NCI-H460 (cell line): ENCODE results near the gene KCNIP1. TPM values are rescaled to one million over a fixed set of nuclear protein-coding genes. Genes with fewer than 3 reads are reported as not detected.
"Not testable (repeated sequence)": the region's sequence is repeated elsewhere in the genome, so short reads cannot be mapped to it uniquely, and the experiment has no call there.

Experiments
- DNase-seq: peaks from one replicate; pipeline ENCODE4 v3.0.0-alpha.2; 2016; ENCODE audit warnings: low read depth; ENCODE audit errors: extremely low read depth
- total RNA-seq: library from RNA; depleted of rRNA; stranded (reverse); fragments of >200 nt; shearing (Covaris generic); gene quantifications from 2 replicates; pipeline ENCODE4 v1.2.3, GENCODE V29; 2014

Gene KCNIP1
- total RNA-seq, 1 experiment from 2014 or later: not detected

DNA sequence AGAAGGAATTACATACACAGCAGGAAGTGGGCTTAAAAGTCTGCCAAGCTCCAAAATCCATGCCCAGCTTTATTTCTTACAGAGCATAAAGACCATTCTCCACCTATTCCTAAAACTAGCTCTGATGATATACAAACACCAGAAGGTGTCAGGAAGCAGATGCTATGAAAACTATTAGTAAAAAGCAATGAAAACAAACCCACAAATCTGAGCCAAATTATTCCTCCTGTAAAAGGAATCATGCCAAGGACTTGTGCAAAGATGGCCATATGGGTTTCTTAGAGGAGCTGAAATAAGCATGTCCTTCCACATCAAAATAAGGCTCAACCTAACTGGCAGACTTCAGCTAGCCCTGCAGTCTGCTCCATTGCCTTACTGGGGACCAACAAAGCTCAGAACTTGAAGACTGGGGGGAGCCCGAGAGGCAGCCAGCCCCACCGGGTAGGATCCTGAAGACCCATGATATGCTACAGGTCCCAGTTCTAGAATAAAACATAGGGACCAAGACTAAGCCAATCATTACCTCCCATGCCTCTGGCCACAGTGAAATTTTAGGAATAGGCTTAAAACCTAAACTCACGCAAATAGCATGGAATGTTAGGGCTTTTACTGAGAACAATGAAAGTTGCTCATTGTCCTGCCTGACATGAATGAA, 236.9 kb downstream of the KCNIP1 start:
- no peak for DNase-seq

DNA sequence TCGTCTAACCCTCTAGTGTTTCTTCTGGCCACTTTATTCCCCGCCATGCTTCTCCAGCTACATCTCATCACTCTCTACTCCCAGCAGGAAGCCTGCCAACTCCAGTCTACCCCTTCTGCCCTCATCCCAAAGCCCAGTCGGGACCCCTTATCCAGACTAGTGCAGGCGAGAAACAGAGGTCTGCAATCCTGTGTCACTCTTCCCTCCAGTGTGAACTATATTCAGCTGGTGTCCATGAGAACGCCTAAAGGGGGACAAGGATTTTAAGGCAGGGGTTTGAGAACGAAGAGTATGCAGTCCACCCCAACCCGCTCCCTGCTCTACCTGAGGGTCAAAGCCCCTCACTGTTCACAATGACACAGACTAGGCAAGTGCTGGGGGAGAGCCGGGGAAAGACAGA, 238.0 kb downstream of the KCNIP1 start:
- DNase-seq: no peak

DNA sequence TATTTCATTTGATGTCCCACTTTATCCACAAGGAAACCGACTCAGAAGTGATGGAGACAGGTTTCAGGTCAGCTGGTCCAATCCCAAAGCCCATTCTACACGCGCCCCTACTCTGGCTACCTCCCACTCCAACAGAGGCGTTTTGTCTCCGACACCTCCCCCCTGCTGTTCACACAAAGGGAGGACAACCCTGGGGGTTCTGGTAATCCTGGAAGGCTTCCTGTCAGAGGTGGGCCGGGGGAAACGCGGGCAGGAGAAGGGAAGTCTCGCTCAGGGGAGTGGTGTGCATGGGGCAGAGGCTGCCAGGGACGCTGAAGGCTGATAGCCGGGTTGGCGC, 240.0 kb downstream of the KCNIP1 start:
- no peak for DNase-seq

DNA sequence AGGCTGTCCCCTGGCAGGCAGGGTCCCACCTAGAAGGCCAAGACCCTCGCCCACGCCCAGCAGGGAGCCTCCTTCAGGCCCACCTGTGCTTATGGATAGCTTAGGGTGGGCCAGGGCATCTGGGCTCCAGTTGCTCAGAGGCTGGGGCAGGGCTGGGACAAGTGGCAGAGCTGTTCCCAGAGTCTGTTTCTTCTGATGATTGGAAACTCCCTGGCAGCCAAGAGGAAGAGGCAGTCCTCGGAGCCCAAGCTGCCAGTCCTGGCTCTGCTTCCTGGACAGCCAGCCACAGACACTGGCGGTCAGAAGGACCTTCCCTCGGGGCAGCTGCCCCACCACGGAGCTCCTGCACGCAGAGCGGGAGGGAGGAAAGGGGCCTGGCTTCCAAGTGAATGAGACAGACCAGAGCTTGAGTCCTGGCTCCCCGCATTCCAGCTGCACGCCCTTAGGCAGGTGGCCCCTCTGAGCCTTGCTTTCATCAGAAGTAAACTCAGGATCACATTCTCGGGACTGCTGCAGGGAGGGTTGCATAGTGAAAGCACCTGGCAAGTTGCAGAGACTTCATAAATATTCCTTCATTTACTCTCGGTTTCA, 241.8 kb downstream of the KCNIP1 start:
- no peak for DNase-seq

DNA sequence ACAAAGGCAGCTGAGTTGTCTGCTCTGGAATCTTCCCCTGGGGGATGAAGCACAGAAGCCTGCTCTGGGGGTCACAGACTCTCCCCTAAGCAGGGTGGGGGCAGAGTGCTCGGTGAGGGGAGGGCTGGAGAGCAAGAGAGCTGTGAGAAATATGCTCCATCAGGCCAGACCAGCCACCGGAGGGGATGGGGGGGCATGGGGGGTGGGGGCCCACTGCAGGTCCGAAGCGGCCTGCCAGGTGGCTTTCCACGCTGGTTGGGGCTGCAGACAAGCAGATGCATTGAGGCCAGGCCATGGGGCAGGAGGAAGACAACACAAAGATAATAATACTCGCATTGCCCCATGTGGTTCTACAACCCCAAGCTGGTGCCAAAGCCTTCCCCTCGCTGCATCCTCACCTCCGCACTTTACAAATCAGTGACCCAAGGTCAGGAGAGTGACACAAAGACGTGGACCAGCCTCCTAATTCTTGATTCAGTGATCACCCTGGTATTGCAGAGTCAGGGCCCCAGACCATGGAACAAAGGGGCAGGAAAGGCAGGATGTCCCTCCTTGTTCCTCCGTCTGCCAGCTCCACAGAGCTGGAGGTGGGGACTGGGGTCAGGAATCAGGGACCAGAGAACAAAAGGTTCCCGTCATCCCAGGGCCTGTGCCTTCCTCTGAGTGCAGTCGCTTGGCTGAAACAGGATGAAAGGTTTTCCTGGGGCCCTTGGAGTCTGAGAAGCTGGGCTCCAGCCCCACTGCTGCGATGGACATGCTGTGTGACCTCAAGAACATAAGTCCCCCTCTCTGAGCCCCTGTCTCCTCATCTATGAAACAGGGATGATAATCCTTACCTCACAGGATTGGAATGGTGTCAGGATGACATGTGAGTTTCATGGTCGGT, 242.5 kb downstream of the KCNIP1 start:
- no peak for DNase-seq

DNA sequence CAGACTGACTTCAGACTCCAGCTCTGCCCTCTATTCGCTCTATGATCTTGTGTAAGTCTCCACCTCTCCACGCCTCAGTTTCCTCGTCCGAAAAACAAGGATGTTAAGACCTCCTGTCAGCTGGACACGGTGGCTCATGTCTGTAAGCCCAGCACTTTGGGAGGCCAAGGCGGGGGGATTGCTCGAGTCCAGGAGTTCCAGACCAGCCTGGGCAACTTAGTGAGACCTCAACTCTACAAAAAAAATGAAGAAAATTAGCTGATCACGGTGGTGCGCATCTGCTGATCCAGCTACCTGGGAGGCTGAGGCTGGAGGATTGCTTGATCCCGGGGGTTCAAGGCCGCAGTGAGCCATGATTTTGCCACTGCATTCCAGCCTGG, 243.1 kb downstream of the KCNIP1 start:
- DNase-seq: no peak

DNA sequence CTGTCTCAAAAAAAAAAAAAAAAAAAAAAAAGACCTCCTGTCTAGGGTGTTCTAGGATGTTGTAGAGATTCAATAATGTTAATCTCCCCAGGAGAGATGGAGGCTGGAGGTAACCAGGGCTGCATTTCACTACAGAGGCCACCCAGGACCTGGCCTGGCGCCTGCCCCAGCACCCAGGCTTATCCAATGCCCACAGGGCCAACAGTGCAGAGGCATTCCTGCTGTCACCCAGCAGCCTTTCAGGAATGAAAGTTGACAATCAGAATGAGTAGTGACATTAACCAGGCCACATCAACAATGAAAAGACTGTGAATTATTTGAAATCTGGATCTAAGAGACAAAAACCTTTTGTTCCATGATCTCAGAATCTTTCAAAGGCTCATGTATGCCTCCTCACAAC, 243.5 kb downstream of the KCNIP1 start:
- no peak for DNase-seq

DNA sequence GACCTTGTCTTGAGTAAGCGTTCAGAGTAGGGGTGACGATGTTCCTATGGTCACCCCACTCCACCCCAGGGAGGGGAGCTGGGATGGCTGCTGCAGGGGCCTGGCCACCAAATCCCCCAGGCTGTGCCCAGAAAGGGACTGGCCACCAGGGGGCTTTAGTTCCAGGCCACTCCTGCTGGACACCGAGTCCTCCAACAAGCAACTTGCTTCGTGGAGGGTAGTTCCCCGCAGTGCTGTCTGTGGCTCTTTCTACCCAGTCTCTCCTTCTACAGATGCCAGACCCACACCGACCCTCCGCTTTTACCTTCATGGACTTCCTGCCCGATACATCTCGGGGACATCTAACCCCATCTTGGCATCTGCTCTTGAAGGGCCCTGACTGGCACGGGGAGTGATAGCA, 244.0 kb downstream of the KCNIP1 start:
- no peak for DNase-seq

DNA sequence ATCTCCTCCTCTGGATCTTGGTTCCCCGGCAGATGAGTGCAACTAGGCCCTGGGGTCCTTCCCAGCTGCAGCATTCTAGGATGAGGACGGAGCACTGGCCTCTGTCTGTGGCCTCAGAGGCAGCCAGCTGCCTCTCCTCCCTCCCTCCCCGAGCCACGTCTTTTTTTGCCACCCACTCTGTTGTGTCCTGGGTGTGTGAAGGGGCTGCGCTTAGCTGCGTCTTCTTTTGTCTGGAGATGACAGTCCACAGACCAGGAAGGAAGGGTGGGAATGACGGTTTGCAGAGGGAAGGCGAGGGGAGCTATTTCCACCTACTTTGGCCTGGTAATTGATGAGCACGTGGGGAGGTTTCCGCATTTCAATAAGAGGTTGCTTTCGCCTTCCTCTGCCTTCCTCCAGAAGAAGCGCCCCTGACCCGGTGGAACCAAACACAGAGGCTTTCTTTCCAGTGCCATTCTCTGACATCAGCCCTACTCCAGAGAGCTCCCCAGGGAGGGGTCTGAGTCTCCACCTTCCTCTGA, 245.2 kb downstream of the KCNIP1 start:
- DNase-seq: no peak

DNA sequence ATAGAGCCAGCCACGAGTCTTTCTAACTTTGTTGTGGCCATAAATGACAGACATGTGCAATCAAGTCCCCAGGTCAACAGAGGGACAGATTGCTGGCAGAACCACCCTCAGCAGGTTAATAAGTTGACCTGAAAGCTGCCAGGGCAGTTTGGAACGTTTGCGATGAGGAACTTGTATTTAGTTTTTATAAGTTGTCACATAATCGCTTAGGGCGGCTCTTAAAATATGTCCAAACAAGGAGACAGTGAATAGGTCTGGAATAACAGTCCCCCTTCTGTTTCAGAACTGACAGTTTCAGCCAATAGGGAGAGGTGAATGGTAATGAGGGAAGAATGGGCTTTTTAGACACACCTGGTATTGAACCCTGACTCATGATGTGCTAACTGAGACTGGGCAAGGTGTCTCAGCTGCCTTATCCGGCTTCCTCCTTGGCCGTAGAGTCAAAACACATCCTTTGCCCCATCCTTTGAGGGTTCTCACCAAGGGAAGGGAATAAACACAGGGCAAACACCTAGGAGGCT, 246.2 kb downstream of the KCNIP1 start:
- DNase-seq: no peak

DNA sequence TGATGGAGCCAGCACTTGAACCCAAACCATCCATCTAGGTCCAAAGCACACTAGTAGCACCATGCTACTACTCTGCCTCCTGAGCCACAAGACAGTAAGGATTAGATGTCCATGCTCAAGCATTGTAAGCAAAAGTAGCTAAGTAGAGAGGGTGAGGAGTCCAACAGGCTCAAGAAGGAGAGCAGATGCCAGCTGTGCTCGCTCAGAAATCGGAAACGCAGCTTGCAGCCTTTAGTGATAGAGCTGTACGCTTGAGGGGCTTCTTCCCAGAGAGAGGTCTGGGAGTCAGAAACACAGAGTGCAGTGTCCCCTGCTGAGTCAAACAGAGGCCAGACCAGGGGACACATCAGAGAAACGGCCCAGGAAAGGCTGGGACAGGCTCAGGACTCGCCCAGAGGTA, 247.0 kb downstream of the KCNIP1 start:
- DNase-seq: no peak

DNA sequence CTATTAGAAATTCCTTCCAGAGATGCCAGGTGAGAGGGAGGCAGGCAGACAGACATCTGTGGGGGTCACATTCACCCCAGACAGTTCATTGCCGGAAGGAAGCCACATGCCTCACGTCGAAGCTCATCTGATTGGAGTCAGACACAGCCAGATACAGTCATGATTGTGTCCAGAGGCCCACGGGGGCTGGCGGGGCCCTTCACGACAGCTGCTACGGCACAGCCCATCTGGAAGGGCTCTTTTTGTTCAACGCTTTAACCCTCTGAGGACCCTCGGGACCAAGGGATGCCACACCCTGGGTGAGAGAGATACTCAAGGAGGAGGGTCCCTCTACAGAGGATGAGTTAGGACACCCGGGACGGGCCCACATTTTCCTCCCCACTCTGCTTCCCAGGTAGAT, 247.8 kb downstream of the KCNIP1 start:
- DNase-seq: no peak

DNA sequence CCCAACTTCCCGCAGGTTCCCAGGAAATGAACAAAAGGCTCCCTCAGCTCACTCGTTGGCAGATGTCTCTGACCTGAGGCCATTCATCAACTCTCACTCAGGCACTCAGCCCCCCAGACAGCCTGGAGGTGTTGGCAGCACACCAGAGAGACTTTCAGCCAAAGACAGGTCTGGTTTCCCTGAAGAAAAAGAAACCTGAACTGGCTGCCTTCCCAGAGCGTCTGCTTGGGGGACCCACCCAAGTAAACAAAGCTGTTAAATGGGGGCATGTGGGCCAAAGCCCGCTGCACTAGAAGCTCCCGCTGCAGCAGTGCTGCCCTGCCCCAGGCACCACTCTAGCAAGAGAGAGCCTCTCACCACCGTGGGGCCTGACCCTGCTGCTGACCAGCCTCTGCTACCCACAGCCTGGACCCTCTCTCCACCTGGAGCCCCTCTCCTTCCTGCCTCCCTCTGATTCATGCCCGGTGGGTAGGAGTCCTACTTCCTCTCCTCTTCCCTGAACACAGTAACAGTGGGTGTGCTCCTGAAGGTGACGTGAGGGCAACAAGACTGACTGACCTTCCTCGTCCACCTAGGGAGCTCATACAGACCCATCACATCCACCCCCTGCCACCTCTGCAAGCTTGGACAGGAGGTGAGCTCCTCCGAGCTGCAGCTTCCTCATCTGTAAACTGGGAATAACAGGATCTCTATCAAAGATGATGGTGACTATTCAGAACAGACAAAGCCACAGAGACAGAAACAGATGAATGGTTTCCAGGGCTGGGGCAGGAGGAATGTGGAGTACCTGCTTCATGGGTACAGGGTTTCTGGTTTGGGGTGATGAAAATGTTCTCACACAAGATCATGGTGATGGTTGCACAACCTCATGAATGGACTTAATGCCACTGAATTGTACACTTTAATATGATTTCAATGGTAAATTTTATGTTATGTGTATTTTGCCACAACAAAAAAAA, 248.7 kb downstream of the KCNIP1 start:
- no peak for DNase-seq

DNA sequence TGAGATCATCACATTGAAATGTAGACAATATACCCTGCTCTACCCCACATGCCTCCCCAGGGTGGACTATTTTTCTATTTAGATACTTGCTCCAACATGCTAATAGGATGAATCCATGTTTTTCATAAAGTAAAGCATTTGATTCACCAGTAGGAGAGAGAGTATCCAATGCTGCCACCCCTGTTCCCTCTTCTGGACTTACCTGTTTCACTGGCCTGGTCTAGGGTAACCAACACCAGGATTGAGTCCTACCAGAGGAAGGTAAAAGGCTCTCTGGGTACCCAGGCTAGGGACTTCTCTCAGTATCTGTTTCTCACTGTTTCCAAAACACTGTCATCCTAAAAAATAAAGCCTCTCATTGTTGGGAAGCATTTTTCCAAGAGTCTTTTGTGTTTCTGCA, 249.5 kb downstream of the KCNIP1 start:
- DNase-seq: no peak

DNA sequence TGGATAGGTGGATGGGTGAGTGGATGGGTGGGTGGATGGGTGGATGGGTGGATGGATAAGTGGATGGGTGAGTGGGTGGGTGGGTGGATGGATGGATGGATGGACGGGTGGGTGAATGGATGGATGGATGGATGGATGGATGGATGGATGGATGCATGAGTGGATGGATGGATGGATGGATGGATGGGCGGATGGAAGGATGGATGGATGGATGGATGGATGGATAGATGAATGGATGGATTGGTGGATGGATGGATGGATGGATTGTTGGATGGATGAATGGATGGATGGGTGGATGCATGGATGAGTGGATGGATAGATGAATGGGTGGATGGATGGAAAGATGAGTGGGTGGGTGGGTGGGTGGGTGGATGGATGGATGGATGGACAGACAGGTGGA, 250.7 kb downstream of the KCNIP1 start:
- not testable (repeated sequence) for DNase-seq

DNA sequence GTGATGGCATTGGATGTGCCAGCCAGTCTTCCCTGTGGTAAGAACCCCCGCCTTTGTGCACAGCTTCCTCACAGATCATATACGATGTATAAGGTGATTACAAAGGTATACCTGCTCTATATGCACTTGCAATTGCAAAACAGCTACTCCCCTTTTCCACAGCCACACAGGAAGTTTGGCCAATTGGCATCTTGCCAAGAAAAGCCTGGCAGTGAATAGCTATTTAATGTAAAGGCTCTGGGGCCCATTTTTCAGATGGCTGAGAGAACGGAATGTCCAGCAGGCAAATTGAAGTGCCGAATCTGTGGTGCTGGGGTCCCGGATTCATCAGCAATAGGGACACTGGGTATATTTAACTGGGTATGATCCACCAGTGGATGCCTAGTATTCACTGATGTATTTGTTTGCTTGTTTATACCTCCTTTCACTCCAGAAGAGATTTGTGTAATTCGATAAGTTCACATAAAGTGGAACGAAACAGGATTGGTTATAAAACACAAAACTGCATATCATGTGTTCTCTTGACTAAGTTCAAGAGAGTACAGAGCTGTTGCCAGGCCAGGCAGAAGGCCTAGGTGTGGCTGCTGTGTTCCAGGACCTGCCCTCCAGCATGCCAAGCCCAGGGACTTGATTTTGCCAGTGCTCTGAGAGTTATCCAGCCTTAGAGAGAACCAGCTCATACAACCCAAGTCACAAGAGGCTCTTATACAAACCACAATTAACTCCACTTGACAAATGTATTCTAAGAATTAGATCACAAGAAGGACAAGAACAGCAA, 252.0 kb downstream of the KCNIP1 start:
- DNase-seq: no peak

DNA sequence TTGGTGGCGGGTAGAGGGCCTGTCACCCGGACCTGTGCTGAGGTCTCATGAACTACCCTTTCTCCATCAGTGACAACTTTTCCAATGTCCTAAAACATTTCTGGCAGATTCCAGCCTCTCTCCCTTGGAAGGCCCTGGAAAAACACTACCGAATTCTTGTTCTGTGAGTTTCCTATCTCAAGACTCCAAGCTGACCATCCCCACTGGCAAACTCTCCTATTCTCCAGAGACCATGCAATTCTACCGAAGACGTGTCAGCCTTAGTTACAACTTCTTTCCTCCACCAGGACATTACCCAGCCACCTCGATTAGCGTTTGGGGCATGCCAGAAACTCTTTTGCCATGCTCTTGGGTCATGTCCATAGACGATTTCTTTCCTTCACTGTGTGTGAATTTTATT, 252.9 kb downstream of the KCNIP1 start:
- DNase-seq: no peak

DNA sequence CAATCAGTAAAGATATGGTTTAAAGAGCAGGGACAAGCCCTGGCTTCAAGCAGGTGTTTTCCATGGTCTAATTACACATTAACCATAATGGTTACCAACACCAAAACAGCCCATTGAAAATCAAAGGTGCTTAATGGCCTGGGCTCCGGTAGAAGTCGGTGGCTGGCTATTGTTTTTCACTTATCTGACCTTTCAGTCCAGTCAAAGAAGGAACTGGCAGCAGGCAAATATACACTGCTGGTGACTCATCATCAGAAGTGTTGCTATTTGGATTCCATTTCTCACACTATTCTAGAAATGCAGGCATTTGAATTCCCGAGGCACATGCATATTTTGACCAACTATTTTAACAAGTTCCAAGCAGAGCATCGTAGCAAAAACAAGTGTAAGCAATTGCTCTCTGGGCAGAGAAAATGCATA, 253.4 kb downstream of the KCNIP1 start:
- no peak for DNase-seq

DNA sequence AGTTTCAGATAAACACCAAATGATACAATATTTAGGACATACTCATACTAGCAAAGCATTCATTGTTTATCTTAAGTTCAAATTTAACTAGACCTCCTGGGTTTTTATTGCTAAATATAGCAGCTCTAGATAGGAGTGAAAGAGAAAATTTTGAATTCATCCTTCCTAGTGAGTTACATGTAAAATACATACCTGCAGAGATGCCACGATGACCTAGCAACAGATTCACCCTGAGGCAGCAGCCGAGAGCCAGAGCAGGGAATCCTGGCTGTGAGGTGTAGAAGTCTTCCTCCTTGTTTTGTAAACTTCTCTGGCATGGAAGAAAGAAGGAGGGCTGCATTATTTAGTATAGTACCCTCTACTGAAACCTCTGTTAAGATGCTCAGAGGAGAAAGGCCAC, 253.8 kb downstream of the KCNIP1 start:
- DNase-seq: no peak

DNA sequence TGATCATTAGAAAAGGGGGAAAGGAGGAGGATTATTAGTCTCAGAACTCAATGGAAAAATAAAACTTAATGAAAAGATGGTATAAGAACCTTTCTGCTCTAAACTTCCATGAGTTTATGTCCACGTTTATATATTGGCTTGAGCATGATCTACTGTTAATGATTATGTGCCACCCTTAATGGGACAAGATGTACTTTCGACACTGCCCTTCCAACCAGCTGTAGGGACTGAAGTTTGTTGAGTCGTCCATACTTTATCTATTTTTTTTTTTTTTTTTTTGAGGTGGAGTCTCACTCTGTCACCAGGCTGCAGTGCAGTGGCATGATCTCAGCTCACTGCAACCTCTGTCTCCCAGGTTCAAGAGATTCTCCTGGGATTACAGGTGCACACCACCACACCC, 254.7 kb downstream of the KCNIP1 start:
- DNase-seq: no peak
